Metanephros (tissue), 2 donors: ENCODE measurements around the gene BAIAP2. TPM values are rescaled to one million over a fixed set of nuclear protein-coding genes. Genes with fewer than 3 reads are reported as not detected.

ENCODE experiments used
- small RNA-seq: library from RNA; depleted of rRNA; stranded (forward); fragments of <200 nt; gene quantifications from one replicate; pipeline ENCODE3, GENCODE V24; 2014; ENCODE audit warnings: low replicate concordance
- total RNA-seq: library from RNA; depleted of rRNA; stranded (reverse); fragments of >200 nt; gene quantifications from one replicate; pipeline ENCODE4 v1.2.3, GENCODE V29; 2014

Gene BAIAP2
- total RNA-seq = 29.3 TPM

DNA sequence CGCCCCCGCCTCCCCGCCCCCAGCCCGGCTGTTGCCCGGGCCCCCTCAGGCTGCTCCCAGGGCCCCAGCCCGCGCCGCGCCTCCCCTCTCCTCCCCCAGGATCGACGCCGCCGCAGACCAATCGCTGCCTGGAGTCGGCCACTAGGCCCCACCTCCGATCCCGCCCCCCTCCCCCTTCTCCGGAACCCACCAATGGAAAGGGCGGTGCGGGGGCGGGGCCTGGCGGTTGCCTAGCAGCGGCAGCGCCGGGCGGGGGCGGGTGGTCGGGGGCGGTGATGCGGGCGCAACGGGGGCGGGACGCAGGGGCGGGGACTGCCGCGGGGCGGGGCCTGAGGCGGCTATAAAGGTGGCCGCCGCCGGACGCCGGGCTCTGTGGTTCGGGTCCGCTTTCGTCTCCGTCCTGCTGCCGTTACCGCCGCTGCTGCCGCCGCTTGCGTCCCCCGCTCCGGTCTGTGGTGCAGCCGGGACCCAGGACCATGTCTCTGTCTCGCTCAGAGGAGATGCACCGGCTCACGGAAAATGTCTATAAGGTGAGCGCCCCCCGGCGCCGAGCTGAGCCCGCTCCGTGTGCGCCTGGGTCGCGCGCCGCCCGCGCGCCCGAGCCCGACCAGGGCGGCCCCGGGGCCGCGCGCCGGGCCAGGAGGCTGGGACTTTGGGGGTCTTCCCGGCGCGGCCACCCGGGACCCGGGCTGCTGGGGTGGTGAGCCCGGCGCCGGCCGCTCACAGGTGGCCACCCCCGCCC is at the start of gene BAIAP2:
BAIAP2 (plus strand) TSS at position 373 of the 742 bp plus-strand sequence; CDS start at position 477, 104 bp downstream.

GRCh38 chr17:80991645-80992076 is 43.3 kb upstream of the BAIAP2 start, which contains the start of gene CHMP6:
Gene CHMP6, plus strand, starts transcription at chr17:80991841. Its CDS starts 78 bp downstream, at chr17:80991919.

DNA sequence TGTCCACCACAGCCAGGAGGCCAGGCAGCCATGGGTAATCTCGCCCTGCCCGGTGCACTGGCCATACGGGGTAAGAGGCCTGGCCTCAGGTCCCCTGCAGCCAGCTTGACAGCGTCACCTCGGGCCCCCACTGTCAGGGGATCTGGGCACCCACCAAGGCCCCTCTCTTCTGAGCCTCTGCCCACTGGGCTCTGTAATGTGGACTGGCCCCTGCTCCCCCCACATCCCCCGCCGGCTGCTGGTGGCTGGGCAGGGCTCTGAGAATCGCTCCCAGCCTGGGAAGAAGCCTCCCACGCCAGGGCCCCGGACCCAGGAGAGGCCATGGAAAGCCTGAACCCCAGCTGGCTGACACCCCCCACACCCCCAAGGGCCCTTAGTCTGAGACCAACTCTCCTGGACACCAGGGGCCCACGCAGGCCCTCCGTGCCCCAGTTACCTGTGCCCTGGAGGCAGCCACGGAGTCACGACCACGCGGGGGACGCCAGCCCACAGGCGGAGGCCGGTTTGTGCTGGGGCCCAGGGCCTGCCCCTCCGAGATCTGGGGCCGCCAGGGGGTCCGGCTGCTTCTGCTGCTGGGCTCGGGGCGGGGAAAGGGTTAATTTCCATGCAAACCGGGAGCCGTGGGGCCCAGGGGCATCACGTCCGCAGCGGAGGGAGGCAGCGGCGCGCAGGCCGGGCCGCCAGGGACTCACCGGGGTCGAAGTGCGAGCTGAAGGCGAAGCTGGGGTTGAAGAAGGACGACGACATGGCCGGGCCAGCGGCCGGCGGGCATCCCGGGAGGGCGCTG is 130.5 kb downstream of the BAIAP2 start, which contains the start of gene PVALEF:
PVALEF (plus strand) TSS at position 262 of the 787 bp plus-strand sequence. CDS start 15,720 bp downstream, outside the sequence.

GRCh38 chr17:81166033-81166492 is 131.1 kb downstream of the BAIAP2 start, which contains the start of gene AATK:
Gene AATK, minus strand, starts transcription at chr17:81166221. Its CDS starts 229 bp downstream, at chr17:81165992.

Small RNAs within 50 kb of the gene (small RNA-seq; reads per million reads assigned to genes)
- not detected for gene MIR1250
- 8.2 reads per million, percentile 94 among the genes with 10 or more reads in this experiment for gene MIR3065
- not detected for gene MIR657

Other genes with a start within 250 kb of the BAIAP2 start
- 30.3 TPM for gene CHMP6, start 43.3 kb upstream of the BAIAP2 start, total RNA-seq
- not detected for gene PVALEF, start 130.4 kb downstream of the BAIAP2 start, total RNA-seq
- 3.2 TPM for gene AATK, start 131.1 kb downstream of the BAIAP2 start, total RNA-seq
- gene CEP131, start 187.8 kb downstream of the BAIAP2 start, total RNA-seq = 16.8 TPM
- gene TEPSIN, start 203.9 kb downstream of the BAIAP2 start, total RNA-seq = 34.7 TPM
- gene NDUFAF8, start 204.2 kb downstream of the BAIAP2 start, total RNA-seq = 23.3 TPM